Panc1 (cell line): Measurements from ENCODE around the gene OR52M1. TPM values are rescaled to one million over a fixed set of nuclear protein-coding genes. Genes with fewer than 3 reads are reported as not detected.
A peak's percentile ranks its signal among the peaks of the same experiment; 100 is the strongest.

Source experiments
- ATAC-seq: fragments of 200-7000 bp; cut with Tn5 transposase; 2 replicates; pipeline ENCODE4 v1.9.1; 2020; ENCODE audit warnings: mild to moderate bottlenecking, moderate library complexity
- BruUV-seq: library from RNA; stranded (reverse); fragments of 400-500 nt; replicated peaks from 2 replicates; lab custom pipeline; 2021; lab: Mats Ljungman, UMichigan
- CTCF ChIA-PET: fragments of 300-600 bp; sonication (Branson Sonifier 250); formaldehyde crosslinking; loops from one replicate; lab custom pipeline; 2022; ENCODE audit warnings: antibody characterized with exemption; lab: Charles Lee
- POLR2A ChIA-PET: fragments of 300-600 bp; sonication (Branson Sonifier 250); formaldehyde crosslinking; loops from one replicate; lab custom pipeline; 2022; ENCODE audit warnings: antibody characterized with exemption; lab: Charles Lee
- DNase-seq: peaks from one replicate; pipeline ENCODE4 v3.0.0-alpha.2; 2010; ENCODE audit warnings: low read depth, low spot score
- H3K27ac ChIP-seq: 2 replicates; pipeline ENCODE4 v1.5.1; 2011; ENCODE audit warnings: mild to moderate bottlenecking, low read length, inconsistent platforms
- H3K27me3 ChIP-seq: fragments of 200-500 bp; sonication (Bioruptor generic); 2 replicates; pipeline ENCODE4 v1.6.0; 2014; ENCODE audit warnings: low read length, inconsistent platforms; ENCODE audit not compliant: control insufficient read depth, insufficient read depth
- H3K36me3 ChIP-seq: fragments of 200-500 bp; sonication (Bioruptor generic); 2 replicates; pipeline ENCODE4 v1.5.1; 2014; ENCODE audit warnings: inconsistent platforms, mild to moderate bottlenecking, low read length, moderate library complexity; ENCODE audit not compliant: control insufficient read depth, insufficient read depth
- H3K4me1 ChIP-seq: 2 replicates; pipeline ENCODE4 v1.5.1; 2011; ENCODE audit warnings: inconsistent platforms, mild to moderate bottlenecking, low read length, moderate library complexity; ENCODE audit not compliant: control insufficient read depth, insufficient read depth
- H3K4me3 ChIP-seq, 2 experiments: 2 replicates each; pipeline ENCODE4 v1.5.1; 2011 to 2012; ENCODE audit warnings: low read depth in 2 of 2, low read length in 2 of 2, mild to moderate bottlenecking in 2 of 2, inconsistent platforms in 1 of 2, moderate library complexity in 1 of 2
- H3K9me3 ChIP-seq: fragments of 200-500 bp; sonication (Bioruptor generic); 2 replicates; pipeline ENCODE4 v1.5.1; 2014; ENCODE audit warnings: low read depth, mild to moderate bottlenecking, inconsistent platforms, low read length, moderate library complexity; ENCODE audit not compliant: control insufficient read depth, insufficient read depth
- POLR2AphosphoS5 ChIP-seq: IDR thresholded peaks from 2 replicates; pipeline ENCODE4 v1.6.1; 2012; ENCODE audit warnings: mild to moderate bottlenecking, low read depth, low read length, moderate library complexity
- SIN3A ChIP-seq: IDR thresholded peaks from 2 replicates; pipeline ENCODE4 v1.6.1; 2012; ENCODE audit warnings: low read depth, mild to moderate bottlenecking, low read length, moderate library complexity, borderline replicate concordance; ENCODE audit not compliant: insufficient read depth
- TCF7L2 ChIP-seq: IDR thresholded peaks from 2 replicates; pipeline ENCODE4 v1.6.1; 2011; ENCODE audit warnings: mild to moderate bottlenecking, low read depth, low read length, inconsistent platforms
- in situ Hi-C: cut with HindIII; loops from 2 replicates; pipeline ENCODE4 v1.10.0; 2016; ENCODE audit warnings: low sequenced_read_pairs, low pct_unique_long_range_greater_than_20kb
- intact Hi-C: fragments of 100-400 bp; cut with micrococcal nuclease; formaldehyde crosslinking; loops from one replicate; pipeline ENCODE4 v1.10.0; 2022; ENCODE audit not compliant: unreplicated experiment
- total RNA-seq: library from RNA; stranded (reverse); gene quantifications from one replicate; pipeline ENCODE4 v1.2.1, GENCODE V29; 2021; ENCODE audit not compliant: unreplicated experiment
- TF ChIP-seq, protein P1 (sequence below): fragments of 450-650 bp; IDR thresholded peaks from 2 replicates; pipeline ENCODE4 v1.5.1; 2017; ENCODE audit warnings: mild to moderate bottlenecking
- TF ChIP-seq, protein P2 (sequence below), 2 experiments: IDR thresholded peaks; 2 replicates each; pipeline ENCODE4 v1.6.1; 2011 to 2012; ENCODE audit warnings: low read depth in 2 of 2, control low read depth in 1 of 2, low read length in 1 of 2, mild to moderate bottlenecking in 1 of 2, moderate library complexity in 1 of 2; ENCODE audit not compliant: insufficient read depth in 1 of 2

The OR52M1 gene
- total RNA-seq, 1 experiment from 2014 or later = not detected

DNA sequence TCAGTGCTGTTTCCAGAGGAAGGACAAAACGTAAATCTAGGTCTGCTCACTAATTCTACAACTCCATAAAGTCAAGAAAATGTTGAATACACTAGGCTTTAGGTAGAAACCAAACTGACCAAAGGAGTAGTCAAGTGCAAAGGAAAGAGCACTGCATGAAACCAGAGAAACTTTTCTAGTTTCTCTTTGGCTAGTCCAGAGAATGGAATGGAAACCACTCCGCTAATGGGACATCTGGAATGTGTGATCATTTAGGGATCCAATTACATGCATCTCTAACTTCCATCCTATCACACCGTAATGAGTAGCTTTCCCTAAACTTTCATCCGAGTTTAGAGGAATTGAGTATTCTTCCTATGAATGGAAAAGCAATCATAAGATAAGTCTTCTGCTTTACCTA lies 2.4 kb downstream of the OR52M1 start:
- Histone ChIP-seq H3K27ac (no peak overlapping the region), H3K36me3 (no peaks in the 10 kb centered on the region), H3K27me3 (peaks cover 5% of the 10 kb centered on the region), H3K9me3 (no peaks in the 10 kb centered on the region), H3K4me1 (no peaks in the 10 kb centered on the region), H3K4me3 (no peak overlapping the region)
- POLR2A ChIA-PET = no interaction called here
- TF ChIP-seq POLR2AphosphoS5 (no peak), TCF7L2 (no peak), SIN3A (no peak)
- TF ChIP-seq, protein P1, sequence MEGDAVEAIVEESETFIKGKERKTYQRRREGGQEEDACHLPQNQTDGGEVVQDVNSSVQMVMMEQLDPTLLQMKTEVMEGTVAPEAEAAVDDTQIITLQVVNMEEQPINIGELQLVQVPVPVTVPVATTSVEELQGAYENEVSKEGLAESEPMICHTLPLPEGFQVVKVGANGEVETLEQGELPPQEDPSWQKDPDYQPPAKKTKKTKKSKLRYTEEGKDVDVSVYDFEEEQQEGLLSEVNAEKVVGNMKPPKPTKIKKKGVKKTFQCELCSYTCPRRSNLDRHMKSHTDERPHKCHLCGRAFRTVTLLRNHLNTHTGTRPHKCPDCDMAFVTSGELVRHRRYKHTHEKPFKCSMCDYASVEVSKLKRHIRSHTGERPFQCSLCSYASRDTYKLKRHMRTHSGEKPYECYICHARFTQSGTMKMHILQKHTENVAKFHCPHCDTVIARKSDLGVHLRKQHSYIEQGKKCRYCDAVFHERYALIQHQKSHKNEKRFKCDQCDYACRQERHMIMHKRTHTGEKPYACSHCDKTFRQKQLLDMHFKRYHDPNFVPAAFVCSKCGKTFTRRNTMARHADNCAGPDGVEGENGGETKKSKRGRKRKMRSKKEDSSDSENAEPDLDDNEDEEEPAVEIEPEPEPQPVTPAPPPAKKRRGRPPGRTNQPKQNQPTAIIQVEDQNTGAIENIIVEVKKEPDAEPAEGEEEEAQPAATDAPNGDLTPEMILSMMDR = no peak
- intact Hi-C loops (no loop called here), in situ Hi-C loops (no loop called here)
- ATAC-seq = no peak
- no TSS peak for BruUV-seq
- CTCF ChIA-PET = no interaction called here
- DNase-seq = no peak

DNA sequence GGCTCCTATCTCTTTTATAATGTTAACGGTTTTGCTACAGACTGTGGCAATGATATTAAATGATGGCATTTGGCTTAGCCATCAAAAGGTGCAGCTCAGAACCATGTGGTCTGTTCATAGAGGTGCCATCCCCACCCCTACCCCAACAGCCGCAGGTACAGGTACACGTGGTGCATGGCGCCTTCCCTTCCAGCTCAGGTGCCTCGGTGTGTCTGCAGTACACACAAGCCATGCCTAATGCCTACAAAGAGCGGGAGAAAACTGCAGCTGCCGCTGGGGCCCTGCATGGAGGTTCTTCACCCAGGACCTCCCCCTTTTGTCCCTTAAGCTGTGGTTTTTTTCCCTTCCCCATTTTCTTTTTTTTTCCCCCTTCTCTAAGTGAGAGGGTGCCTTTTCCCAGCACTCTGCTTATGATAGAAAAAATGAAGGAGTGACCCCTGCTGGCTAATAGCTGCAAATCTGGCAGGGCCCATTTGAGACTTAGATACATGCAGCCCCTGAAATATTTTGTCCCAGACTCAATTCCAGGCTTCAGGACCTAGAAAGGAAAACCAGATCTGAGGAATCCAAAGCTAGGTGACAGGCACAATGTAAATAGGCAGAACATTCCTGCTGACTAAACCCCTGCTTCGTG lies 6.5 kb downstream of the OR52M1 start:
- no peaks in the 10 kb centered on the region for H3K4me1 ChIP-seq
- no peak for DNase-seq
- H3K36me3 ChIP-seq = no peaks in the 10 kb centered on the region
- H3K27ac ChIP-seq = no peak overlapping the region
- H3K9me3 ChIP-seq = no peaks in the 10 kb centered on the region
- ChIA-PET CTCF (interaction anchor here (0.6 to 1.5 kb wide), 2 partner anchors 19 to 364 kb away, joined by 3 to 4 read pairs; no protein-coding TSS in a partner anchor), POLR2A (no interaction called here)
- in situ Hi-C loops = no loop called here
- H3K4me3 ChIP-seq = no peak overlapping the region
- TF ChIP-seq SIN3A (no peak), TCF7L2 (no peak), POLR2AphosphoS5 (no peak)
- TF ChIP-seq, protein P1 = peak; percentile 71
- TF ChIP-seq, protein P2, sequence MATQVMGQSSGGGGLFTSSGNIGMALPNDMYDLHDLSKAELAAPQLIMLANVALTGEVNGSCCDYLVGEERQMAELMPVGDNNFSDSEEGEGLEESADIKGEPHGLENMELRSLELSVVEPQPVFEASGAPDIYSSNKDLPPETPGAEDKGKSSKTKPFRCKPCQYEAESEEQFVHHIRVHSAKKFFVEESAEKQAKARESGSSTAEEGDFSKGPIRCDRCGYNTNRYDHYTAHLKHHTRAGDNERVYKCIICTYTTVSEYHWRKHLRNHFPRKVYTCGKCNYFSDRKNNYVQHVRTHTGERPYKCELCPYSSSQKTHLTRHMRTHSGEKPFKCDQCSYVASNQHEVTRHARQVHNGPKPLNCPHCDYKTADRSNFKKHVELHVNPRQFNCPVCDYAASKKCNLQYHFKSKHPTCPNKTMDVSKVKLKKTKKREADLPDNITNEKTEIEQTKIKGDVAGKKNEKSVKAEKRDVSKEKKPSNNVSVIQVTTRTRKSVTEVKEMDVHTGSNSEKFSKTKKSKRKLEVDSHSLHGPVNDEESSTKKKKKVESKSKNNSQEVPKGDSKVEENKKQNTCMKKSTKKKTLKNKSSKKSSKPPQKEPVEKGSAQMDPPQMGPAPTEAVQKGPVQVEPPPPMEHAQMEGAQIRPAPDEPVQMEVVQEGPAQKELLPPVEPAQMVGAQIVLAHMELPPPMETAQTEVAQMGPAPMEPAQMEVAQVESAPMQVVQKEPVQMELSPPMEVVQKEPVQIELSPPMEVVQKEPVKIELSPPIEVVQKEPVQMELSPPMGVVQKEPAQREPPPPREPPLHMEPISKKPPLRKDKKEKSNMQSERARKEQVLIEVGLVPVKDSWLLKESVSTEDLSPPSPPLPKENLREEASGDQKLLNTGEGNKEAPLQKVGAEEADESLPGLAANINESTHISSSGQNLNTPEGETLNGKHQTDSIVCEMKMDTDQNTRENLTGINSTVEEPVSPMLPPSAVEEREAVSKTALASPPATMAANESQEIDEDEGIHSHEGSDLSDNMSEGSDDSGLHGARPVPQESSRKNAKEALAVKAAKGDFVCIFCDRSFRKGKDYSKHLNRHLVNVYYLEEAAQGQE (IDR thresholded peaks at IDR 0.05; ENCODE audit: insufficient read depth in 1 of 2, low read depth in 2 of 2, low read length in 1 of 2) = no peak
- BruUV-seq = no TSS peak
- peak; percentile 42; the same call in 1 of the 2 replicates for ATAC-seq
- peaks cover 3% of the 10 kb centered on the region; the same call in 1 of the 2 replicates for H3K27me3 ChIP-seq
- intact Hi-C loops = no loop called here
